ENCODE data around the gene COL12A1.

GRCh38 chr6:75106426-75106825 lies 99.4 kb downstream of the COL12A1 start:
- TF ChIP-seq CTCF (conservative IDR thresholded peaks at IDR 0.05) (no peak), EZH2 (IDR thresholded peaks at IDR 0.05; ENCODE audit: low read depth) (no peak)
